Stimulated activated CD8-positive, alpha-beta memory T cell treated with anti-CD3 and anti-CD28 coated beads, Interleukin-7, amount 100 ng/mL, for 48 hours (primary cell): Measurements from ENCODE around the gene MICAL1.
"Not testable (repeated sequence)": the region's sequence is repeated elsewhere in the genome, so short reads cannot be mapped to it uniquely, and the experiment has no call there.

Experiments
- DNase-seq, 2 donors: peaks; one replicate each; pipeline ENCODE4 v3.0.0-alpha.2; 2020; ENCODE audit warnings: low read depth in 1 of 2; ENCODE audit errors: extremely low read depth in 1 of 2

MICAL1 gene

DNA sequence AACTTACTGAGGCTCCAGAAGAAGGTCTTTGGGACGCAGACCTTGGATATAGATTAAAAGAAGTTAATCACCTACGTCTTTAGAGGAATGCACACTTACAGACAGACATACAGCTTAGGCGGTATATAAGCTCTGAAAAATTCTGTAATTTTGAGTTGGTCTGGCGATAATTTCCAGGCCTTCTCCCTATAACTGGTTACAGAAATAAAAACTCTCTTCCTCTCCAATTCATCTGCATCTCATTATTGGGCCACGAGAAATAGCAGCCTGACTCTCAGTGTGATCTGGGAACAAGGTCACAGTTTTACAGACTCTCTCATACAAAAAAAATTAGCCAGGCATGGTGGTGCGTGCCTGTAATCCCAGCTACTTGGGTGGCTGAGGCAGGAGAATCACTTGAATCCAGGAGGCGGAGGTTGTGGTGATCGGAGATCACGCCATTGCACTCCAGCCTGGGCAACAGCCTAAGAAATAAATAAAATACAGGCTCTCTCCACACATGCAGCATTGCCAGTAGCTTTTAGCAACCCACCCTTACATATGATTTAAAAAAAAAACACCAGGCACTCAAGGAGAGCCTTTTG lies 22.7 kb upstream of the MICAL1 start:
- no peak for DNase-seq

DNA sequence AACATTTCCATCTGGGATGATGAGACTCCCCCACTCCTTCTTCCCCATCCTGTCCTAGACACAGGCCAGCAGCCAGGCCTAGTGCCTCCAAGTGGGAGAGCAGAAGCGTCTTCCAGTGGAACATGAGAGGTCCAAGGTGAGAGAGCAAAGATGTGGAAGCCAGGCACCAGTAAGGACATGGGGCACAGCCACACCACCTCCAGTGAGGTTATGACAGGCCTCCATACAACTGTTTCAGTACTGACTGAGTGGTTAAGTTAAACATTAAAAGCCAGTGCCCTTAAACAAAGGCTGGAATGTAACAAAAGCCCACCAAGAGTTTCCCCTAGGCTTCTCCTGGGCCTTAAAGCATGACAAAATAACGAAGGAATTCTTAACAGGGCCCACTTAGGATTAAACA lies 22.2 kb upstream of the MICAL1 start:
- DNase-seq = no peak

DNA sequence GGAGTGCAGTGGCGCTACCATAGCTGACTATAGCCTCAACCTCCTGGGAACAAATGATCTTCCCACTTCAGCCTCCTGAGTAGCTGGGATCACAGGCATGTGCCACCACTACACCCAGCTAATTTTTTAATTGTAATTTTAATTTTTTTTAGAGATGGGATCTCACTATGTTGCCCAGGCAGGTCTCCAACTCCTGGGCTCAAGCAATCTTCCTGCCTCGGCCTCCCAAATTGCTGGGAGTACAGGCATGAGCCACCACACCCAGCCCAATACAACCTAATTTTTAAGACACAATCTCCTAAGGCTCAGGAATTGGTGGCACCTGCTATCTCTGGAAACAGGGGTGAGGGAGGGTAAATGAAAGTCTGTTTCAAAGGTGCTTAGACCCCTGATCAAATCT lies 21.6 kb upstream of the MICAL1 start:
- DNase-seq = no peak

DNA sequence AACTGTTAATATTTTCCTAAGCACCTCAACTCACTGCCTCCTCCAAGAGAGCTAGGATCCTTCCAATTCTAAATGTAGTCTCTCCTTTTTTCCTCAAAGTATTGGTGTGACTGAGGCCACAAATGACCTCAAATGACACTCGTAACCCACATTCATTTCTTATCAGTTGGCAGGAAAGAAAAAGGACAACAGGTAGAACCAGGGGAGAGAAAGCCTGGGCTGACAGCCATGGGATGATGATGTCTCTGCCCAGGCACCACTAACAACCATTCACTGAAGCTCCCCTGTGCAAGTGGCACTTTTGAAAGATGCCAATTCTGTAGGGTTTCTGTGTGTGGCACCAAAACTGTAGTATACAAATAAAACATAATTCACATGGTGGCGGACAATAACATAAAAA lies 20.1 kb upstream of the MICAL1 start:
- DNase-seq = no peak

DNA sequence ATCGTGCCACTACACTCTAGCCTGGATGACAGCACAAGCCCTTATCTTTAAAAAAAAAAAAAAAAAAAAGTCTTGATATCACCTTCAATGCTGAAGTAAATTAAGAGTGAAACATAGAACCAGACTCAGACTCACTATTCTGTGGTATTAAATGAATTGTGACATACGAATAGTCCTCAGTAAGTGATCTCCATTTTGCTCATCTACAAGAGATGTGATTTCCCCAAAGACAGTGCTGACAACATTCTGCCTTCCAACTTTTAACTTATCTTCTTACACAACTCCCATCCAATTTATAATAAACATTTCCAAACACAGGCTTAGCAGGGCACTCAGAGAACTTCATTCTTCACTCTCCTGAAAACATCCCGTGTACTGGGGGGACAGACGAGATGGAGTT lies 19.4 kb upstream of the MICAL1 start:
- DNase-seq = no peak

DNA sequence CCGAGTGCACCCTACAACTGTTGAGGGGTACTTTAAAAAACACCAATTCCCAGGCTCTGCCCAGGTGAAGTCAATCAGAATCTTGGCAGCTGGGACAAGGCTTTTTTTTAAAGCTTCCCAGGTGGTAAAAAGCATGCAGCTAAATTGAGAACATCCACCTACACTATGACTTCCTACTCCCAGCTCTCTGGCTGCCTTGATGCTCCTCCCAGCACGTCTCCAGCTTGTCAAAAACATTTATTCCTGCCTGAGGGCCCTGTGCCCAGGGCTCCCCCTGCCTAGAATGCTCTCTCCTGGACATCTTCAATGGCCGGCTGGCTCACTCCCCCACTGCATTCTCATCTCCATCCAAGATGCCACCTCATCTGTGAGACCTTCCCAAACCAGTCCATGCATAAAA lies 17.5 kb upstream of the MICAL1 start:
- DNase-seq = no peak

DNA sequence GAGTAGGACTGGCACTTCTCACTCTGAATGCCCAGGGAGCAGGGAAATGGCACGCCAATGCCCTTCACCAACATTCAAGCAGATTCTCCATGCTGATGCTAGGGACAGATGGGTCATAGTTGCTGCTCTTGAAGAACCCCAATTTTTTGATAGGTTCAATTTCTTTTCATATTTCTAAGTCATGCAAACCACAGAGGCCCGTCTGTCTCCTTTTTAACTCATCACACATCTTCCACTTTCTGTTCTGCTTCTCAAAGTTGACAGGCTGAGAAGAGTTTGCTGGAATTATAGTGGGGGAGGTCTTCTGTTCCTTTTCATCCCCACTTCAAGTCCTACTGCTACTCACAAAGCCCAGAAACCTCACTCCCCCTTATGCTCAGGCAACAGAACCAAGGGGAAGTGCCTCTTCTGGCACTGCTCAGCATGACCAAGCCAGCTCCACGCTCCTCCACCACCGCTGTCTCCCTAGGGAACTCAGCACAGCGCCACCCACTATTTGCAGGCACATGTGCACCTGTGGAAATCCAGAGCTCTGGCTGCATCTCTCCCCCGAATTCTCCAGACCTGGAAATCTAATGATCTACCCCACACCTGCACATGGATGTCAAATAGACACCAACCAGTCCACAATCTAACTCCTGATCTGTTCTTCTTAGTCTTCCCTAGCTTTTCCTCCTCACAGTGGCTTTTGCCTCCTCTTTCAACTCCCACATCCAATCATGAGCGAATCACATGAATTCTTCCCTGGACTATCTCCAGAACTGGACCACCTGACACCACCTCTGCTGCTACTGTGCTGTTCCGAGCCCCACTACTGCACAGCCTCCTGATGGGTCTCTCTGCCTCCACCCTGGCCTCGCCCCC lies 16.8 kb upstream of the MICAL1 start:
- no peak for DNase-seq

DNA sequence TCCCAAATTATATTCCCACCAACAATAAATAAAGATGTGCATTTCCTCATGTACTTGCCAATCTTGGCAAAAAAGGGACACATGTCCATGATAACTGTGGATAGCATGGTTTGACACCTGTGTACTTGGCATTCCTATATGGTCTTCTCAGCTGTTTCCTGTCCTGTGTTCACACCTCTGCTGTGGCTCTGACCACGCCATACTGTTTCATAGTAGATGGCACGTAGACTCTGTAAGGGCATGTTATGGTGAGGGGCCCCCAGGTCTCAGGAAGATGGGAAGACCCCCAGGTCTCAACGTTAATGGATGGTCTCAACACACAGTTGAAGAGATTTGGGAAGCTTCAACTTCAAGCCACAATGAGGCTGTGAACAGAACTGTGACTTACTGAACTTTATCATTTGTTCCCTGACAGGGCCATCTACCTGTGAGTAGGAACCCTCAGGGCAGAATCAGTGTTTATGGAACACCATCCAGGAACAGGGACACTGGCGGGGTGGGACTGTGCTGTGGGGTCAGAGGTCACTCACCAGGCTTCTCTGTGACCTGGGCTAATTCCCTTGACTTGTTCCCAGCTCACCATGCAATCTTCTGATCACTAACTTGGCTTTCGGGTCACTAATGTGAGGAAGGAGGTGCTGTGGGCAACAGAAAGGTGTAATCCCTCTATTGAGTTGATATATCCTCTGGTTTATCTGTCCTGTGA lies 15.7 kb upstream of the MICAL1 start:
- no peak for DNase-seq

DNA sequence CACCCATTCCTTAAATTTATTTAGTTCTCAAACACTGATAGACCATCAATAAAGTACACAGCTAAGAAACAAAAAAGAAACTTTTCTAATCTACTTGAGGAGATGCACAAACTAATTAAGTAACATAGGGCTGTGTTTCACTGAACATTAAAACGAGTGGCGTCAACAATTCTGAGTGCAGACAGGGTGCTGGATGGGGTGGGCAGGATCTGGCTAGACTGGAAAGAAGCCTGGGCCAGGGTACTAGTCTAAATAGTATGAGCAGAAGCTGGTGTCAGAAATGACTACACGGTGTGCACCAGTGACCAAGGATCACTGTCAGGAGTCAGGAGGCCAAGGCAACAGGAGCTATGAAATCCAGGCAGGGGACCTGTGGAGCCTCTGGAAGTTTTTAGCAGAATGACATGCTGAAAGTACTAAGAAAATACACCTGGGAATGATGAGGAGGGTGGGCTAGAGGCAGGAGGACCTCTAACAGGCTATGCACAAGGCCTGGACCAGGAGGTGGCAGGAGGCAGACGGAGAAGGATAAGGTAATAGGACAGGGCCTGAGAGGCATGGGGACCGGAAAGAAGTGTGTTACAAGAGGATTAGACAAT lies 14.1 kb upstream of the MICAL1 start:
- no peak for DNase-seq

DNA sequence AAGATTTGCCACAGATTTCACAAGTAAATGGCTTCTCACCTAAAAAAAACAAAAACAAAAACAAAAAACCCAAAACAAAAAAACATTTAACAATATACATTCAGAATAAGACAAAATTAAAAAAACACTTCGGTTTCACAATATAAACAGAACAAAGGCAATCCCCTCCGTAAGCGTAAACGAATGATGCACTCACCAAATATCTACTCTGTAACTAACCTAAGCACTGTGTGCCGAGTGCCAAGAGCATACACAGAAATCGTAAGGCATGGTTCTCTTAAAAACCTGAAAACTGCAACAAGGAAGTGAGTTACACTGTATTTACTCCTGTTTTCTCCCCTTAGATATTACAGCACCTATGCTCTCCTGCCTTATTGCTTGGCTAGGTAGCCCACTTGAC lies 12.1 kb upstream of the MICAL1 start:
- no peak for DNase-seq

DNA sequence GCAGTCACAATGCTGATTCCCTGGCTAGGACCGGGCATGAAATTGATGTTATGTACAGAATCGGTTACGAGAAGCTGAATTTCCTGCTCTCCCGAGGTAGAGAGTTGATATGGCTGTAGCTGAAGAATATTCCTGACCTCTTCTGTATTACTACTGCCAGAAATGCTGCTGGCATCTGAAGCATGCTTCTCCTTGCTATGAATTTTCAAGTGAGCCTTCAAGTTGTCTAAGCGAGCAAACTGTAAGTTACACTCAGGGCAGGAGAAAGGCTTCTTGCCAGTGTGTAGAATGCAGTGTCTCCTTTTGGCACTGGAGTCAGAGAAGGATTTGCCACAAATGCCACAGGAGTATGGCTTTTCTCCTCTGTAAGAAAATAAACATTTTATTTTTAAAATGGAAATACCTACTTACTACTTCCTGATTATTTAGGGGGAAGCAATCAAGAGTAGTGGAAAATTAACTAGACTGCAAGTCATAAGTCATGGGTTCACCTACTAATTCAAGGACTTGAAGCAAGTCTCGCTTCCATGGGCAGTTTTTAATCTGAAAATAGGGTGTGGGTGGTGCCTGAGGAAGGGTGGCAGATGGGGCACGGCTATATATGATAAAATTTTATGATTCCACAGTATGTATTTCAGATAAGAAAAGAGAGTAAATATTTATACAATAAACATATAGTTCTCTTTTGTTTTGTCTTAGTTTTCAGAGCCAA lies 10.8 kb upstream of the MICAL1 start:
- DNase-seq = no peak

DNA sequence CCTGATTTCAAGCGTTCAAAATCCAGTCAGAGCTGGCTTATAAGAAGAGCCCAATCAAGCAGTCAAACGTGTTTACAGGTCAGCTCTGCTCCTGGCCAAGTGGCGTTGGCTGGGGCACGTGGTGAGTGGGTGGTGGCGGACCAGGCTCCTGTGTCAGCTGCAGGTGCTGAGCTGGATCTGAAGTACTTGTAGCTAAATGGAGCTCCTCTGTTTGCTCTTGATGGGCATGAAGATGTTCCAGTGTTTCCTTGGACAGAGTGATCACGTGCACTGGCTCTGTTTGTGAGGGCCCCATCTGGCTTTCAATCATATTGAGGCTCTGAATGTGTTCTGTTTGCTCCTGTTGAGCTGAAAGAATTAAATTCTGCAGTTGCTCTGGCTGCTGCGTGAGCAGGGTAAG lies 10.2 kb upstream of the MICAL1 start:
- DNase-seq = no peak

DNA sequence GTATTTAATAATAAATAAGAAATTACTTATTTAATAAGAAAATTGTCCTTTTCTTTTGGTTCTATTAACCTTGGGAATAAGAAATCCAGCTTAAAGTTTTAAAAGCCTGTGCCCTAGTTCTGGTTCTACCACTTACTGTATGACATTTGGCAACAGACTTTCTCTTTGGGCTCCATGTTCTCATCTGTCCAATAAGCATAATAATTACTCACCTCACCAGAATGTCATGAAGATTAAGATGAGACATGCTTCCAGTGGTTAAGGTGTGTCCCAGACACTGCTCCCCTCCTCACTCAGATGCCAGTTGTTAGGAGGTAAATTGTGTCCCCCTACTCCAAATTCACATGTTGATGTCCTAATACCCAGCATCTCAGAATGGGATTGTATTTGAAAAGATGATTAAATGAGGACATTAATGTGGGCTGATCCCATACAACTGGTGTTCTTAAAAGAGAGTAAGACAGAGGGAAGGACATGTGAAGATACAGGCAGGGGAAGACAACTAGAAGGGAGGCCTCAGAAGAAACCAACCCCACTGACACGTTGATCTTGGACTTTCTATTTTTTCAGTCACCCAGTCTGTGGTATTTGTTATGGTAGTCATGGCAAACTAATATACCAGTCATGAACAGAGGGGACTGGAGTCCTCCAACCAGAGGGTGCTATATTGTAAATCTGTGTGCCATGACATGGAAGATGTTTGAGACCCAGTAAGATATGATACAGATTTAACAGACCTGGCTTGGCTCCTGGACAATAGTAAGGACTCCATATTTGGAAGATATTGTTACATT lies 6.4 kb upstream of the MICAL1 start:
- no peak for DNase-seq

DNA sequence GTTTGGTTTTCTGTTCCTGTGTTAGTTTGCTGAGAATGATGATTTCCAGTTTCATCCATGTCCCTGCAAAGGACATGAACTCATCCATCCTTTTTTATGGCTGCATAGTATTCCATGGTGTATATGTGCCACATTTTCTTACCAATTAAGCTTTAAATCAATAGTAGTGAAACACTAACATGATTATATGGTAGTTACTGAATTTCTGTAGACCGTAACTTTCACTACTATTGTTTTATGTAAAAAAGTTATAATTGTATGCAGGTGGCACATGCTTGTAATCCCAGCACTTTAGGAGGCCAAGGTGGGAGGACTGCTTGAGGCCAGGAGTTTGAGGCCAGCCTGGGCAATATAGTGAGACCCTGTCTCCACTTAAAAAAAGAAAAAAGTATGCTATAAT lies 5.6 kb upstream of the MICAL1 start:
- not testable (repeated sequence) for DNase-seq

DNA sequence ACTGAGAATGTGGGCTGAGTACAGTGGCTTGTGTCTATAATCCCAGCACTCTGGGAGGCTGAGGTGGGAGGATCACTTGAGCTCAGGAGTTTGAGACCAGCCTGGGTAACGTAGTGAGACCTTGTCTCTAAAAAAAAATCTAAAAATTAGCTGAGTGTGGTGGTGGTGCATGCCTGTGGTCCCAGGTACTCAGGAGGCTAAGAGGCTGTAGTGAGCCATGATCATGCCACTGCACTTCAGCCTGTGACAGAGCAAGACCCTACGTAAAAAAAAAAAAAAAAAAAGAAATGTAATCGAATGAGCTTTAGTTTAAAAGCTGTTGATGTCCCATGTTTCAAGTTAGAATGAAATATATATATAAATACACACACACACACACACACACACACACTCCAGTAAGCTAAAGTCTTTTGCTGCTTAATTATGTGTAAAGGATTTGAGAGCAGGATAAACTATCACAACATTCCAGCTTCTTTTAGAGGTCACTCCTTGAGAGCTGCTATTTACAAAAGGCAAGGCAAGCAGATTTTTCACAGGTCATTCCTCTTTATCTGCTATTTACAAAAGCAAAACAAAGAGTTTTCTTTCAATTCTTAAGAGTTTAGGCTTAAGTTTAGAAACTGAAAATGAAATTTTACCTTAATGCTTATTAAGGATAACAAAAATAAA lies 4.7 kb upstream of the MICAL1 start:
- DNase-seq = no peak

DNA sequence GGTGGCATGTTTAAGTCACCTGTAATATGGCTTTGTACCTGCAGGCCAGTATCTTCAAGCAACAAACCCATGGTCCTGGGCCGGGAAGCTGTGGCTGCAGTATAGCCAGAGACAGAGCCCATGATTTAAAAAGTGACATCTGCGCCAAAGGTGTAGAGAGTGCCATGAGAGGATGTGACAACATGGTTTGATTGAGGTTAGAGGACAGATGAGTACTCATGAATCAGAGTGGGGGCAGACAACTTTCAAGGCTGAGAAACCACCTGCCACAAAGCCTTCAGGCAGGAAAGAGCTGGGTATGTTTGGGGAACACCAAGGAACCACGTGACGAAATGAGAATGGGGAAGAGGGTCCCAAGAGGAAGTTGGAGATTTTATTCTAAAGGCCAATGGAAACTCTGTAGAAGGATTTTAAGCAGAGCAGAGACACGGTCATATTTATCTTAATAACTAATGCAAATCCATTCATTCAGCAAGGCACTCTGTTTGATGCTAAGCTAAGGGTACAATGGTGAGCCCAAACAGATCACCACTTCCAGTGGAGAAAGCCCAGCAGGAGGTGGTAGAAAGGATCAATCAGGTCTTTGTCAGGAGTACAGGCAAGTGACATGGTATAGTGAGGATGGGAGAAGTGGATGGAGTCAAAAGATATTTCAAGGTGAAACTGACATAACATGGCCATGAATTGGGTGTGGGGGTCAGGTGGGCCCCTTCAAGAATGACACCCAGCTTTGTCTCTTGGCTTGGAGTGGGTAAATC lies 3.4 kb upstream of the MICAL1 start:
- DNase-seq = no peak

DNA sequence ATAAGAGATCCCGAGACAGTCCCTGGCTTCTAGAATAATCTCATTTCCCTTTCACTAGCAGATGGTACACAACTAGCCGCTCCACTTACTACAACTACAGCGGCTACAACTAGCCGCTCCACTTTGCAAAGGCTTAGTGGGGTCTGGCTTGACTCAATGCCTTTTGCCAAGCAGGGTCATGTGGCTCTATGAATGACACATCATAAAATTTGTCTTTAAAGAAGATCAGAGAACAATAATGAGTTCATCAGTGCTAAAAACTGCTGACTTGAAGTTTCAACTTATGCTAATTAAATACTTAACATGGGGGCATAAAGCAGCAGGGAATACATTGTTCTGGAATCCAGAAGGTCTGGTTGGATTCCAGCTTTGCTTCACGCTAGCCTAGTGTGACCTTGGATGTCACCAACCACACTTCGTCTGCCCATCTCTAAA lies 2.0 kb upstream of the MICAL1 start:
- no peak for DNase-seq

DNA sequence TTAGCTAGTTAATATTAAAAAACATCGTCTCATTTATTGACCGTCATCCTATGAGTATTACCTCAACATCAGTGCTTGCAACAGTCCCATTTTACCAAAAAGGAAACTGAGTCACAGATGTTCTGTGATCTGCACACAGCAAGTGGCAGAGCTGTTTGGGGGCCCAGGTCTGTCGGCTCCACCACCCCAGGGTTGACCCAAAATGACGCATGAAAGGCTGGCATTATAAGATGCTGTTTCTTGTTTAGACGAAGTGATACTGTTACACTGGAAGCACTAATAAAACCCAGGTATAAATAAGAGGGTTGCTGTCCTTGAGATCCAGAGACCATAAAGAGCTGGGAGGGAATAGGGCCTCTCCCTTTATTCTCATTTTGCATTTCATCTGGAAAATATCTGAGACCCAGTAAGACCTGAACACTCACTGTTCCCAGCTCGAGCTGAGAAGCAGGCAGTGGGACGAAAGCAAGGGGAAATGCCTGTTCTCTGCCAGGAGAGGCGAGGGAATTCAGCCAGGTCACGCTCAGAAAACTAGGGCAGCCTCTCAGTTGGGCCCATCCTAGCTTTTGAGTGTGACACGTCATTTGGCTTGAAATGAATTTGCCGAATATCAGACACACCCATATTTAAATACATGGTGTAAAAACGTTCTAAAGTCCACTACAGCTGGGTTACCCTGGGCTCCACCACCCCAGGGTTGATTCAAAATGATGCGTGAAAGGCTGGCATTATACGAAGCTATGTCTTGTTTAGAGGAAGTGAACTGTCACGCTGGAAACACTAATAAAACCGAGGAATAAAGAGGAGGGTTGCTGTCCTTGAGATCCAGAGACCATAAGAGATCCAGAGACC lies 1.4 kb upstream of the MICAL1 start:
- no peak for DNase-seq
